Trophoblast cell (in vitro differentiated cells and primary cell): ENCODE results near the gene PTPRN2.

Experiments
- DNase-seq, 2 donors: peaks; one replicate each; pipeline ENCODE4 v3.0.0-alpha.2; 2016
- H2AFZ ChIP-seq: 2 replicates; pipeline ENCODE4 v1.6.1; 2013; ENCODE audit warnings: low read length, moderate library complexity, mild to moderate bottlenecking; ENCODE audit not compliant: insufficient read depth, poor library complexity
- H2AK5ac ChIP-seq: 2 replicates; pipeline ENCODE4 v1.6.1; 2013; ENCODE audit warnings: mild to moderate bottlenecking, low read length
- H2BK120ac ChIP-seq: 2 replicates; pipeline ENCODE4 v1.6.1; 2013; ENCODE audit warnings: low read length, mild to moderate bottlenecking, moderate library complexity; ENCODE audit not compliant: insufficient read depth, poor library complexity
- H2BK12ac ChIP-seq: 2 replicates; pipeline ENCODE4 v1.6.1; 2013; ENCODE audit warnings: mild to moderate bottlenecking, low read length, moderate library complexity
- H2BK5ac ChIP-seq: 2 replicates; pipeline ENCODE4 v1.6.1; 2013; ENCODE audit warnings: low read length, low read depth, moderate library complexity, mild to moderate bottlenecking; ENCODE audit not compliant: poor library complexity
- H3K14ac ChIP-seq: 2 replicates; pipeline ENCODE4 v1.6.1; 2013; ENCODE audit warnings: mild to moderate bottlenecking, low read length
- H3K18ac ChIP-seq: 2 replicates; pipeline ENCODE4 v1.6.1; 2013; ENCODE audit warnings: mild to moderate bottlenecking, low read length
- H3K23ac ChIP-seq: 2 replicates; pipeline ENCODE4 v1.6.1; 2013; ENCODE audit warnings: low read length
- H3K27ac ChIP-seq: 2 replicates; pipeline ENCODE4 v1.5.1; 2013; ENCODE audit warnings: low read depth, mild to moderate bottlenecking, inconsistent platforms, low read length, moderate library complexity
- H3K27me3 ChIP-seq: 2 replicates; pipeline ENCODE4 v1.6.1; 2013; ENCODE audit warnings: inconsistent platforms, mild to moderate bottlenecking, low read length, moderate library complexity; ENCODE audit not compliant: insufficient read depth
- H3K36me3 ChIP-seq, 2 experiments: 1 replicate in 1 of 2; 2 replicates in 1 of 2; pipeline ENCODE4 v1.6.1; 2013; ENCODE audit warnings: low read length in 2 of 2, mild to moderate bottlenecking in 2 of 2, moderate library complexity in 1 of 2; ENCODE audit not compliant: insufficient read depth in 2 of 2, control insufficient read depth in 1 of 2
- H3K4ac ChIP-seq: 2 replicates; pipeline ENCODE4 v1.6.1; 2013; ENCODE audit warnings: low read depth, mild to moderate bottlenecking, low read length, moderate library complexity
- H3K4me1 ChIP-seq, 2 experiments: 1 replicate in 1 of 2; 2 replicates in 1 of 2; pipeline ENCODE4 v1.6.1; 2013; ENCODE audit warnings: low read length in 2 of 2, mild to moderate bottlenecking in 2 of 2, moderate library complexity in 1 of 2; ENCODE audit not compliant: insufficient read depth in 2 of 2, control insufficient read depth in 1 of 2
- H3K4me2 ChIP-seq: 2 replicates; pipeline ENCODE4 v1.6.1; 2013; ENCODE audit warnings: inconsistent platforms, mild to moderate bottlenecking, low read length, moderate library complexity
- H3K4me3 ChIP-seq: 2 replicates; pipeline ENCODE4 v1.5.1; 2013; ENCODE audit warnings: mild to moderate bottlenecking, low read depth, low read length, inconsistent platforms
- H3K79me1 ChIP-seq: one replicate; pipeline ENCODE4 v1.6.1; 2013; ENCODE audit warnings: low read length
- H3K79me2 ChIP-seq: 2 replicates; pipeline ENCODE4 v1.6.1; 2013; ENCODE audit warnings: low read length, mild to moderate bottlenecking; ENCODE audit not compliant: control insufficient read depth, insufficient read depth, poor library complexity
- H3K9ac ChIP-seq: 2 replicates; pipeline ENCODE4 v1.6.1; 2013; ENCODE audit warnings: mild to moderate bottlenecking, low read length
- H3K9me3 ChIP-seq: 2 replicates; pipeline ENCODE4 v1.6.1; 2013; ENCODE audit warnings: low read depth, mild to moderate bottlenecking, control low read depth, inconsistent platforms, low read length; ENCODE audit not compliant: insufficient read depth
- H4K12ac ChIP-seq: 2 replicates; pipeline ENCODE4 v1.6.1; 2013; ENCODE audit warnings: low read depth, mild to moderate bottlenecking, low read length, moderate library complexity
- H4K8ac ChIP-seq: 2 replicates; pipeline ENCODE4 v1.6.1; 2013; ENCODE audit warnings: low read depth, mild to moderate bottlenecking, low read length, moderate library complexity
- H4K91ac ChIP-seq: one replicate; pipeline ENCODE4 v1.6.1; 2013; ENCODE audit warnings: low read depth, mild to moderate bottlenecking, low read length, moderate library complexity
- WGBS: extraction: QIAGEN DNeasy Blood & Tissue Kit; methylation state at CpG from one replicate; pipeline ENCODE4 v1.1.7; 2013; ENCODE audit warnings: missing lambda C conversion rate; ENCODE audit not compliant: insufficient read length, insufficient coverage; ENCODE audit errors: extremely low coverage; 5-methylcytosine and 5-hydroxymethylcytosine counted together

PTPRN2 gene

DNA sequence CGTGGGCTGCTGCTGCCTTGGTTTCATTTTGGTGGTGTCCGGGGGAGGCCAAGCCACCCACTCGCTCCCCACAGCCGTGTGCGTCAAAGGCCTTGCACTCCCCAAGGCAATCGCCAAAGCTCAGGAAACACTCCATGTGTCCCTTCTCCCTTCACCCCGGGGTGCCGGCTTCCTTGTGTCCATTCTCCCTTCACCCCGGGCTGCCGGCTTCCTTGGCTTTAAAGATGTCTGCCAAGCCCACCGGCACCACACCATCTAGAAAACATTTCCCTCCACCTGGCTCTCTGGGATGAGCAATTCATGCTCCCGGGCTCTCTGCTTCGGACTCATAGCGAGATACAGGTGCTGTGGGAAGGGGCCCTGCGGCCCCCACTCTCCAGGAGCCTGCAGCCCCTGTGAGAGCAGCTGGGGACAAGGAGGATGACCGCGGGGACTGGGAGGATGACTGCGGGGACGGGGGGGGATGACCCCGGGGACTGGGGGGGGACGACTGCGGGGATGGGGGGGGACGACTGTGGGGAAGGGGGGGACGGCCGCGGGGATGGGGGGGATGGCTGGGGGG, 928.7 kb downstream of the PTPRN2 start:
- no peak overlapping the region for H4K91ac ChIP-seq
- no CpG with 5 or more reads among the region's 26 CpGs for WGBS
- H3K23ac ChIP-seq = no peak overlapping the region

DNA sequence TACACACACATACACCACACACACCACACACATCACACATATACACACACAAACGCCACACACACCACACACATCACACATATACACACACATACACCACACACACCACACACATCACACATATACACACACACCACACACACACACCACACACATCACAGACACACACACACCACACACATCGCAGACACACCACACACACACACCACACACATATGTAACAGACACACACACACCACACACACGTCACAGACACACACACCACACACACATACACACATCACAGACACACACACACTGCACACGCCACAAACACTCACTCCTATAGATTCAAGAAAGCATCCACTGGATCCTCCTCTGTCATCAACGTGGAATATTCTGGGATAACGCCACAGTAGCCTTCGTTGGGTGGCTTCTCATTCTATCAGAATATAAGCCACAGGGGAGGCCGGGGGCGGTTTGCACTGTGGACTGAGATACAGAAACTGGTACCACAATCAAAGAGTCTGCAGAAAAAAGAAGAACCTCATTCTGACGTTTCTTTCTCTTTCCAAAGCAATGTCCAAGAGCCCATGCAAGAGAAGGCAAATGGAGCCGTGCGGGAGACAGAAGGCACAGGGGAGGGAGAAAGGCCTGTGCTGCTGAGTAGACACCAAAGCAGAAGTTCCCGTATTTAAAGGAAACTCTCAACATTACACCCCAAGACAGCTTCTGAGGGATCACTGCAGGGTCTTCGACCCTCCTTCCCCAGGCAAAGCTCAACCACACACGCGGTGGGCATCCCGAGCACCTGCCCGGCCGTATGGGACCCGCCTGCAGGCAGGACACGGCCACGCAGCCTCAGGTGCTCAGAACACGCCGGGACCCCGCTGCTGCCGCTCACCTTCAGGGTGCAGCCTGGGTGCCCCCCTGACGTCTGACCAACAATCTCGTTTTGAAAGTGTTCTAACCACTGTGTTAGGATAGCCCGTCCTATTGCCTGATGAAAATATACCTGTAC, 929.6 kb downstream of the PTPRN2 start:
- no CpG with 5 or more reads among the region's 29 CpGs for WGBS

More for the DNA sequence above, 928.7 kb downstream of the PTPRN2 start:
- no peak for DNase-seq
- Histone ChIP-seq H2BK5ac (no peak overlapping the region), H2AFZ (no peak overlapping the region), H3K4ac (no peak overlapping the region), H3K9ac (no peak overlapping the region), H3K4me1 (no peaks in the 10 kb centered on the region), H2BK120ac (no peak overlapping the region), H3K79me1 (no peaks in the 10 kb centered on the region), H2BK12ac (no peak overlapping the region), H3K27ac (no peak overlapping the region), H2AK5ac (no peak overlapping the region), H3K9me3 (peaks cover 12% of the 10 kb centered on the region), H4K8ac (no peak overlapping the region), H3K36me3 (no peaks in the 10 kb centered on the region), H3K14ac (no peak overlapping the region), H4K12ac (no peak overlapping the region), H3K4me2 (no peak overlapping the region), H3K4me3 (no peak overlapping the region), H3K27me3 (no peaks in the 10 kb centered on the region), H3K79me2 (no peaks in the 10 kb centered on the region), H3K18ac (no peak overlapping the region)

DNA sequence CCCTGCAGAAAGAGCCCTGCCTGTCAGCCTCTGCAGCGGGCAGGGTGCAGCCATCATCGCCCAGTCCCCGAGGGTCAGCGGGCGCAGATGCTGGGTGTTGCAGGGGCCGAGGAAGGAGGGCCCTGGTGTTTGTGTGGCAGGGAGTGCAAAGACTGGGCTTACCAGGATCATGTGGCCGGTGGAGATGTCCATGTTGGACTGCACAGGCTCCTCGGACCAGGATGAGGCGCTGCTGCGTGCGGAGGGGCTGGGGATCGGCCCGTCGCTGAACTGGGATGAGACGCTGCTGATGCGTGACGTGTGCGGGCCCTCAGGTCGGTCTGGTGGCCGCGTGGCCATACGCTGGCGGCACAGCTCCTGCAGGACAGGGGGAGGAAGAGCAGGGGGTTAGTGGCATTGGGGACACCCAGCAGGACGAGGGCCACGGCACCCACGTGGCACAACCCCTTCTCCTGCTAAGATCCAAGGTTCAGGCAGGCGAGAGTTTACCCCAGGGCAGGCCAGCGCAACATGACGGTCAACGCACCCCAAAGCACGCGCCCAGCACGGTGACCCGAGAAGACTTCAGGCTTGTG, 931.3 kb downstream of the PTPRN2 start:
- no peak overlapping the region for H3K9ac ChIP-seq
- no CpG with 5 or more reads among the region's 34 CpGs for WGBS
- H3K18ac ChIP-seq = no peak overlapping the region
- no peaks in the 10 kb centered on the region for H3K4me1 ChIP-seq
- H2AFZ ChIP-seq = no peak overlapping the region
- no peaks in the 10 kb centered on the region for H3K36me3 ChIP-seq
- H3K4ac ChIP-seq = no peak overlapping the region
- H3K79me1 ChIP-seq = no peaks in the 10 kb centered on the region
- H3K14ac ChIP-seq = no peak overlapping the region
- H2BK120ac ChIP-seq = no peak overlapping the region
- no peak overlapping the region for H3K23ac ChIP-seq
- H4K91ac ChIP-seq = no peak overlapping the region
- no peak overlapping the region for H4K12ac ChIP-seq
- peaks cover 6% of the 10 kb centered on the region for H3K9me3 ChIP-seq
- DNase-seq = no peak
- H3K27me3 ChIP-seq = no peaks in the 10 kb centered on the region
- H3K27ac ChIP-seq = no peak overlapping the region
- H3K4me2 ChIP-seq = no peak overlapping the region
- no peak overlapping the region for H3K4me3 ChIP-seq
- H2BK5ac ChIP-seq = no peak overlapping the region
- H3K79me2 ChIP-seq = no peaks in the 10 kb centered on the region
- no peak overlapping the region for H4K8ac ChIP-seq
- no peak overlapping the region for H2BK12ac ChIP-seq
- no peak overlapping the region for H2AK5ac ChIP-seq

More for the DNA sequence above, 929.6 kb downstream of the PTPRN2 start:
- Histone ChIP-seq H2BK12ac (no peak overlapping the region), H4K8ac (no peak overlapping the region), H3K27ac (no peak overlapping the region), H3K18ac (no peak overlapping the region), H3K4me1 (no peaks in the 10 kb centered on the region), H3K4me3 (no peak overlapping the region), H3K79me1 (no peaks in the 10 kb centered on the region), H3K14ac (no peak overlapping the region), H3K79me2 (no peaks in the 10 kb centered on the region), H3K27me3 (no peaks in the 10 kb centered on the region), H2BK5ac (no peak overlapping the region), H2BK120ac (no peak overlapping the region), H3K4me2 (no peak overlapping the region), H3K9me3 (peaks cover 8% of the 10 kb centered on the region), H3K36me3 (no peaks in the 10 kb centered on the region), H2AK5ac (no peak overlapping the region), H3K4ac (no peak overlapping the region), H4K91ac (no peak overlapping the region), H3K23ac (no peak overlapping the region), H2AFZ (no peak overlapping the region), H3K9ac (no peak overlapping the region), H4K12ac (no peak overlapping the region)
- no peak for DNase-seq

DNA sequence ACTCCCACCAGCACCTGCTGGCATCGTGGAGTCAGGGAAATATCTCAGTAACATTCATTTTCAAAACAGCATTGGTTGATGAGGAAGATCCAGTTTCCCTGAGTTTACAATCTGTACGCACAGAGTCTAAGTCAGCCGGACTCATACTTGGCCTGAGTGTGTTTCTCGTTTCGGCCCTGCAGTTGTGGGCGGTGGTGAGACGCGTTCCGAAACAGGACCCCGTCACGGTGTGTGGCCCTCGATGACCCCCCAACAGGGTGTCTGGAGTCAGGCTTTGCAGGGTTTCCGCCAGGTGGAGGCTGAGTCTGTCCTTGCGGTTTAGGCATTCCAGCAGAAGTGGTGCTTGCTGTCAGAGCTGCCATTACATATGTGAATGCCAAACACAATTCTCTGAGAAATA, 933.3 kb downstream of the PTPRN2 start:
- H4K12ac ChIP-seq = no peak overlapping the region
- no peak overlapping the region for H3K27ac ChIP-seq
- H2AK5ac ChIP-seq = no peak overlapping the region
- no peak overlapping the region for H4K8ac ChIP-seq
- H3K9me3 ChIP-seq = peaks cover 6% of the 10 kb centered on the region
- no peaks in the 10 kb centered on the region for H3K27me3 ChIP-seq
- H3K18ac ChIP-seq = no peak overlapping the region
- DNase-seq = no peak
- no CpG with 5 or more reads among the region's 14 CpGs for WGBS
- H3K4me1 ChIP-seq = no peaks in the 10 kb centered on the region
- no peak overlapping the region for H4K91ac ChIP-seq
- no peak overlapping the region for H3K23ac ChIP-seq
- no peak overlapping the region for H3K9ac ChIP-seq
- H2BK5ac ChIP-seq = no peak overlapping the region
- H3K4me2 ChIP-seq = no peak overlapping the region
- no peak overlapping the region for H2BK12ac ChIP-seq
- no peaks in the 10 kb centered on the region for H3K79me1 ChIP-seq
- H2BK120ac ChIP-seq = no peak overlapping the region
- H3K79me2 ChIP-seq = no peaks in the 10 kb centered on the region
- H3K36me3 ChIP-seq = no peaks in the 10 kb centered on the region
- no peak overlapping the region for H3K4me3 ChIP-seq
- H2AFZ ChIP-seq = no peak overlapping the region
- no peak overlapping the region for H3K4ac ChIP-seq
- H3K14ac ChIP-seq = no peak overlapping the region
